ENCODE results near the gene GARIN5B. TPM values are rescaled to one million over a fixed set of nuclear protein-coding genes. Genes with fewer than 3 reads are reported as not detected.

Gene GARIN5B
- total and polyA plus RNA-seq, 2 experiments from 2014 or later, result not detected

DNA sequence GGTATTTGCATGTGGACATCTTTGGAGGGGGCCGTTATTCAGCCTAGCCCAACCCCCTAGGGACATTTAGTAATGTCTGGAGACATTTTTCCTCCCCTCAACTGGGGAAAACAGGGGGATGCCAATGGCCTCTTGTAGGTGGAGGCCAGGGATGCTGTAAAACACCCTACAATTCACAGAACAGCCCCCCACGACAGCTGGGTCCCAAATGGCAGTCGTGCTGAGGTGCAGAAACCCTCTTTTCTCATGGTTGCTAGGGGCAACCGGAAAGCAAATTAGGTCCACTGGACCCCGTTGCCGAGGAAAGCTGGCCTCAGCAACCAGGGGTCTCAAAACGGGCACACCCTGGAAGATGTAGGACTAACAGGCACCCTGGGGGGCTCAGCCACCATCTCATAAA lies 52.6 kb downstream of the GARIN5B start:
- H3K27me3 Mint-ChIP-seq (ENCODE audit: insufficient read depth, low read depth, poor library complexity), result peaks cover 9% of the 10 kb centered on the region
- Histone ChIP-seq H4K20me1 (replicated peaks; ENCODE audit: insufficient read depth) (no peaks in the 10 kb centered on the region; the same call in 1 of the 2 replicates), H3K4me2 (no peak overlapping the region), H3K27me3 (ENCODE audit: insufficient read depth) (no peaks in the 10 kb centered on the region), H3K79me2 (replicated peaks; ENCODE audit: insufficient read depth) (no peaks in the 10 kb centered on the region), H3K4me3 (no peak overlapping the region), H3K9me2 (ENCODE audit: insufficient read depth) (no peaks in the 10 kb centered on the region), H2AFZ (no peak overlapping the region), H3F3A (replicated peaks; ENCODE audit: low read depth) (peaks cover 8% of the 10 kb centered on the region; the same call in 1 of the 2 replicates), H3K36me3 (ENCODE audit: insufficient read depth) (peaks cover 4% of the 10 kb centered on the region), H3K4me1 (ENCODE audit: insufficient read depth) (peaks cover 10% of the 10 kb centered on the region), H3K27ac (ENCODE audit: low read depth) (no peak overlapping the region)
- peaks cover 35% of the 10 kb centered on the region for H3K36me3 Mint-ChIP-seq (ENCODE audit: low read depth)
- H3K27ac Mint-ChIP-seq, result no peak overlapping the region
- H3K4me1 Mint-ChIP-seq, result peaks cover 10% of the 10 kb centered on the region
- TF ChIP-seq STAT1 (IDR thresholded peaks at IDR 0.05; ENCODE audit: unreplicated experiment), result no peak
- TF ChIP-seq EZH2 (IDR thresholded peaks at IDR 0.05; ENCODE audit: low read depth, unreplicated experiment), result no peak
- no peak for TF ChIP-seq POLR2AphosphoS5 (IDR thresholded peaks at IDR 0.05; ENCODE audit: low read depth)
- no peak for TF ChIP-seq ZNF331 (CRISPR knock-in tag; IDR thresholded peaks at IDR 0.05; ENCODE audit: low read depth)
- no peak for TF ChIP-seq ZNF462 (CRISPR knock-in tag; IDR thresholded peaks at IDR 0.05)
- TF ChIP-seq REST (IDR thresholded peaks at IDR 0.05; ENCODE audit: unreplicated experiment), result no peak
- TF ChIP-seq, protein P1, sequence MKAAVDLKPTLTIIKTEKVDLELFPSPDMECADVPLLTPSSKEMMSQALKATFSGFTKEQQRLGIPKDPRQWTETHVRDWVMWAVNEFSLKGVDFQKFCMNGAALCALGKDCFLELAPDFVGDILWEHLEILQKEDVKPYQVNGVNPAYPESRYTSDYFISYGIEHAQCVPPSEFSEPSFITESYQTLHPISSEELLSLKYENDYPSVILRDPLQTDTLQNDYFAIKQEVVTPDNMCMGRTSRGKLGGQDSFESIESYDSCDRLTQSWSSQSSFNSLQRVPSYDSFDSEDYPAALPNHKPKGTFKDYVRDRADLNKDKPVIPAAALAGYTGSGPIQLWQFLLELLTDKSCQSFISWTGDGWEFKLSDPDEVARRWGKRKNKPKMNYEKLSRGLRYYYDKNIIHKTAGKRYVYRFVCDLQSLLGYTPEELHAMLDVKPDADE (IDR thresholded peaks at IDR 0.05), result no peak
- no peak for TF ChIP-seq CREB1 (CRISPR knock-in tag; IDR thresholded peaks at IDR 0.05; ENCODE audit: low read depth)
- TF ChIP-seq NANOG (IDR thresholded peaks at IDR 0.05; ENCODE audit: borderline replicate concordance), result no peak
- TF ChIP-seq CTCF (conservative IDR thresholded peaks at IDR 0.05; ENCODE audit: low read depth in 2 of 2), result no peak
- TF ChIP-seq ZNF114 (CRISPR knock-in tag; IDR thresholded peaks at IDR 0.05), result no peak
- no peak for TF ChIP-seq EZH2phosphoT487 (IDR thresholded peaks at IDR 0.05; ENCODE audit: unreplicated experiment)
- no peak for TF ChIP-seq JUNB (IDR thresholded peaks at IDR 0.05; ENCODE audit: unreplicated experiment)
- DNase-seq (ENCODE audit: low spot score) (no peak), ATAC-seq (no peak)
- H3K4me3 Mint-ChIP-seq, result no peak overlapping the region
- no peaks in the 10 kb centered on the region; the same call in 2 of the 3 replicates for H3K9me3 Mint-ChIP-seq
